ENCODE data around the gene ATP1B4.

The ATP1B4 gene

GRCh38 chrX:120372667-120373370 is 10.9 kb downstream of the ATP1B4 start:
- no peak for DNase-seq (ENCODE audit: low spot score)
- H3K27ac ChIP-seq = peak overlapping the region; percentile 5 to 42
- H3K4me3 ChIP-seq = no peak overlapping the region
- no peak for TF ChIP-seq CTCF (IDR thresholded peaks at IDR 0.05)

GRCh38 chrX:120377179-120377578 is 15.3 kb downstream of the ATP1B4 start:
- H3K4me3 ChIP-seq = no peak overlapping the region
- H3K27ac ChIP-seq = no peak overlapping the region
- no peak for DNase-seq (ENCODE audit: low spot score)
- TF ChIP-seq CTCF (IDR thresholded peaks at IDR 0.05) = no peak

- no peak overlapping the region for H3K4me3 ChIP-seq
- H3K27ac ChIP-seq = no peak overlapping the region
- DNase-seq (ENCODE audit: low spot score) = no peak
- no peak for TF ChIP-seq CTCF (IDR thresholded peaks at IDR 0.05)
These were observed 15.8 kb downstream of the ATP1B4 start for GRCh38 chrX:120377715-120378114.

- no peak for TF ChIP-seq CTCF (IDR thresholded peaks at IDR 0.05)
- DNase-seq (ENCODE audit: low spot score) = no peak
- no peak overlapping the region for H3K4me3 ChIP-seq
- H3K27ac ChIP-seq = no peak overlapping the region
These were observed 16.7 kb downstream of the ATP1B4 start for GRCh38 chrX:120378570-120378969.

- no peak overlapping the region for H3K4me3 ChIP-seq
- H3K27ac ChIP-seq = no peak overlapping the region
- no peak for TF ChIP-seq CTCF (IDR thresholded peaks at IDR 0.05)
- DNase-seq (ENCODE audit: low spot score) = no peak
These were observed 18.2 kb downstream of the ATP1B4 start for GRCh38 chrX:120379937-120380681.

GRCh38 chrX:120380699-120381098 is 18.8 kb downstream of the ATP1B4 start:
- Histone ChIP-seq H3K4me3 (no peak overlapping the region), H3K27ac (no peak overlapping the region)
- DNase-seq (ENCODE audit: low spot score) = no peak
- no peak for TF ChIP-seq CTCF (IDR thresholded peaks at IDR 0.05)

GRCh38 chrX:120401301-120401700 is 39.4 kb downstream of the ATP1B4 start:
- DNase-seq (ENCODE audit: low spot score) = no peak
- no peak for TF ChIP-seq CTCF (IDR thresholded peaks at IDR 0.05)
- H3K27ac ChIP-seq = no peak overlapping the region
- H3K4me3 ChIP-seq = no peak overlapping the region
